ENCODE measurements around the gene RAB23. TPM values are rescaled to one million over a fixed set of nuclear protein-coding genes. Genes with fewer than 3 reads are reported as not detected.

The RAB23 gene
- total and polyA plus RNA-seq, 9 of the 15 experiments (the other 6 are each of a cell fraction or from before 2014, with no cell fraction given): 3.4 to 18.0 (median 9.4) TPM

- TF ChIP-seq JUN (IDR thresholded peaks at IDR 0.05; ENCODE audit: borderline replicate concordance, low read depth, low read length): no peak
- no peak for TF ChIP-seq JUN (CRISPR knock-in tag; IDR thresholded peaks at IDR 0.05; ENCODE audit: borderline replicate concordance)
- TF ChIP-seq RBM22 (IDR thresholded peaks at IDR 0.05; ENCODE audit: low read depth, low read length, poor library complexity, severe bottlenecking): peak; percentile 24
- peak; percentile 7; the same call in 1 of the 2 replicates for TF ChIP-seq FOXO4 (CRISPR knock-in tag; IDR thresholded peaks at IDR 0.05)
- 0 out of 2 replicates have a peak, but pooled peaks have one; percentile 26 for TF ChIP-seq ZNF740 (CRISPR knock-in tag; IDR thresholded peaks at IDR 0.05)
- no peak for TF ChIP-seq ZNF740 (tag; IDR thresholded peaks at IDR 0.05)
- 0 out of 2 replicates have a peak, but pooled peaks have one; percentile 26 for TF ChIP-seq ZBTB17 (CRISPR knock-in tag; IDR thresholded peaks at IDR 0.05)
- peak; percentile 3; the same call in 1 of the 2 replicates for TF ChIP-seq EP300 (IDR thresholded peaks at IDR 0.05; ENCODE audit: low read length)
- TF ChIP-seq PREB (CRISPR knock-in tag; IDR thresholded peaks at IDR 0.05): no peak
- TF ChIP-seq SP1 (CRISPR knock-in tag; IDR thresholded peaks at IDR 0.05): 0 out of 2 replicates have a peak, but pooled peaks have one; percentile 55
- TF ChIP-seq ZNF224 (CRISPR knock-in tag; IDR thresholded peaks at IDR 0.05): no peak
- TF ChIP-seq PURB (CRISPR knock-in tag; IDR thresholded peaks at IDR 0.05; ENCODE audit: low read depth): no peak
- peak; percentile 35; the same call in 1 of the 2 replicates for TF ChIP-seq TFAP4 (CRISPR knock-in tag; IDR thresholded peaks at IDR 0.05; ENCODE audit: borderline replicate concordance)
- TF ChIP-seq DEAF1 (CRISPR knock-in tag; IDR thresholded peaks at IDR 0.05): peak; percentile 6; the same call in 1 of the 2 replicates
- 0 out of 2 replicates have a peak, but pooled peaks have one; percentile 36 for TF ChIP-seq KAT7 (CRISPR knock-in tag; IDR thresholded peaks at IDR 0.05; ENCODE audit: borderline replicate concordance)
- peak in 1 of 2 experiments; percentile 49; a peak in 1 of 4 replicates for TF ChIP-seq SIN3A (IDR thresholded peaks at IDR 0.05; ENCODE audit: borderline replicate concordance in 2 of 2, control insufficient read depth in 1 of 2, low read depth in 2 of 2, low read length in 2 of 2)
- TF ChIP-seq ETV5 (CRISPR knock-in tag; IDR thresholded peaks at IDR 0.05; ENCODE audit: low read depth): 0 out of 2 replicates have a peak, but pooled peaks have one; percentile 30
- TF ChIP-seq EGR1 (conservative IDR thresholded peaks at IDR 0.05): peak; percentile 88
- peak; percentile 28; the same call in 1 of the 2 replicates for TF ChIP-seq ZNF263 (CRISPR knock-in tag; IDR thresholded peaks at IDR 0.05; ENCODE audit: borderline replicate concordance)
- TF ChIP-seq CREM (IDR thresholded peaks at IDR 0.05; ENCODE audit: low read depth): 0 out of 2 replicates have a peak, but pooled peaks have one; percentile 11
These were observed 744 bp downstream of the RAB23 start (continued) for GRCh38 chr6:57221191-57221935.

Data from K562 (cell line).